ENCODE results near the gene ACMSD.
A peak's percentile ranks its signal among the peaks of the same experiment; 100 is the strongest.

ACMSD gene

DNA sequence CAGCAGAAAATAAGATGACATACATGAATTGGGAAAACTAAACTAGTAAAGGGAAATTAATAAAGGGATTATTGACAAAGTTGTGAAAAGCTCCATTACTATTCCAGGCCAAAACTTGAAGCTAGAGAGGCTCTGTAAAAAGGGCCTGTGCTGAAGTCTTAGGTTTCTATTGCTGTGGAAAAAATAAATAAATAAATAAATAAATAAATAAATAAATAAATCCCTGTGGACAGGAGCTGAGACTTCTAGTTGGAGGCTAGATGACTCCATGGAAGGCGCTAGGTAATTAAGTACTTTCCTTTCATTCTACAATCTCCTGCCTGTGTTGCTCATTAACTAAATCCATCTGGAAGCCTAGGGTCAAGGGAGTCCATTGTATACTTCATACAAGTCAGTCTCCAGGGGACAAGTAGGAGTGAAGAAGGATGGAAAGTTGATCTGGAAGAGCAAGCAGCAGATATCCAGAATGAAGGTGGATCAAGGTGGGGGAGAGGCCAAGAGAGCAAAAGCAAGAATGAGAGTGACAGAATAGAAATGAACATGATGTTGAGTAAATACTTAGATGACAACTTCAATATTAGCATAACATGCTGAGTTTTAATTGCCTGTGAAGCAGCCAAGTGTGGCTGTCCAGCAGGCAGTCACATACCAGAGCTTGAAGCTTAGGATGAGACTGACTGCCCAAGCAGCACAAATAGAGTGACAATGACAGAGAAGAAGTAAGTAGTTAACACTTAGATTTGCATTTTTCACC, 54.0 kb downstream of the ACMSD start:
- H4K20me1 ChIP-seq (ENCODE audit: insufficient read depth, low read length): no peaks in the 10 kb centered on the region
- no peak overlapping the region for H3K4me2 ChIP-seq (ENCODE audit: low read depth, low read length)
- H3K4me1 ChIP-seq (ENCODE audit: low read length): no peaks in the 10 kb centered on the region
- no peaks in the 10 kb centered on the region for H3K9me3 ChIP-seq (replicated peaks; ENCODE audit: insufficient read depth, low read length)
- H3K9ac ChIP-seq (ENCODE audit: low read length): no peak overlapping the region
- no peaks in the 10 kb centered on the region for H3K79me2 ChIP-seq (ENCODE audit: low read length)
- H2AFZ ChIP-seq (ENCODE audit: low read length): no peak overlapping the region
- TF ChIP-seq EZH2phosphoT487 (IDR thresholded peaks at IDR 0.05; ENCODE audit: low read length): no peak
- TF ChIP-seq, protein P1, sequence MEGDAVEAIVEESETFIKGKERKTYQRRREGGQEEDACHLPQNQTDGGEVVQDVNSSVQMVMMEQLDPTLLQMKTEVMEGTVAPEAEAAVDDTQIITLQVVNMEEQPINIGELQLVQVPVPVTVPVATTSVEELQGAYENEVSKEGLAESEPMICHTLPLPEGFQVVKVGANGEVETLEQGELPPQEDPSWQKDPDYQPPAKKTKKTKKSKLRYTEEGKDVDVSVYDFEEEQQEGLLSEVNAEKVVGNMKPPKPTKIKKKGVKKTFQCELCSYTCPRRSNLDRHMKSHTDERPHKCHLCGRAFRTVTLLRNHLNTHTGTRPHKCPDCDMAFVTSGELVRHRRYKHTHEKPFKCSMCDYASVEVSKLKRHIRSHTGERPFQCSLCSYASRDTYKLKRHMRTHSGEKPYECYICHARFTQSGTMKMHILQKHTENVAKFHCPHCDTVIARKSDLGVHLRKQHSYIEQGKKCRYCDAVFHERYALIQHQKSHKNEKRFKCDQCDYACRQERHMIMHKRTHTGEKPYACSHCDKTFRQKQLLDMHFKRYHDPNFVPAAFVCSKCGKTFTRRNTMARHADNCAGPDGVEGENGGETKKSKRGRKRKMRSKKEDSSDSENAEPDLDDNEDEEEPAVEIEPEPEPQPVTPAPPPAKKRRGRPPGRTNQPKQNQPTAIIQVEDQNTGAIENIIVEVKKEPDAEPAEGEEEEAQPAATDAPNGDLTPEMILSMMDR (IDR thresholded peaks at IDR 0.05; ENCODE audit: low read length): no peak
- TF ChIP-seq EZH2 (optimal IDR thresholded peaks at IDR 0.05; ENCODE audit: low read depth, low read length): no peak
- no peaks in the 10 kb centered on the region for H3F3A ChIP-seq (ENCODE audit: insufficient read depth, low read length)
- DNase-seq: no peak
- H3K36me3 ChIP-seq (replicated peaks; ENCODE audit: insufficient read depth, low read length): no peaks in the 10 kb centered on the region
- H3K9me2 ChIP-seq (replicated peaks; ENCODE audit: insufficient read depth, low read length): no peaks in the 10 kb centered on the region
- H3K4me3 ChIP-seq (ENCODE audit: low read length): no peak overlapping the region
- no peaks in the 10 kb centered on the region for H3K27me3 ChIP-seq (replicated peaks; ENCODE audit: insufficient read depth, low read length)
- H3K27ac ChIP-seq (ENCODE audit: low read length): no peak overlapping the region

DNA sequence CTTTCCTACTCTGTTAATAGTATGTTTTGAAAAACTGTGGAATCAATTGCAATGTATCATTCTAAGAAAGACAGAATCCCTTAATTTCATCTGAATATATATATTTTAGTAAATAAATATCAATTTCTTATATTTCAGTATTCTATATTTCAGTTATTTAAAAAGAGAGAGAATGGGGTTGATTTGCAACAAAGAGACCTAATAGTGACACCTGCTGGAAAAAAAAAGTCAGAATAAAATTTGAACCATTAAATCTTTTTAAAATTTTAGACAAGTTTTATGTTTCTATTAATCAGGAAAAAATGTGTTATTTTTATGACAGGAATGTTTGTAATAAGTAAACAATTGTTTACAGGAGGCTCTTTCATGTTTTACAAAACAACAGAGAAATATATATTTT, 59.5 kb downstream of the ACMSD start:
- H3K4me1 ChIP-seq (ENCODE audit: low read length): no peaks in the 10 kb centered on the region
- no peaks in the 10 kb centered on the region for H3K9me3 ChIP-seq (replicated peaks; ENCODE audit: insufficient read depth, low read length)
- no peaks in the 10 kb centered on the region for H3K36me3 ChIP-seq (replicated peaks; ENCODE audit: insufficient read depth, low read length)
- H3K4me3 ChIP-seq (ENCODE audit: low read length): no peak overlapping the region
- no peak overlapping the region for H3K9ac ChIP-seq (ENCODE audit: low read length)
- H3K79me2 ChIP-seq (ENCODE audit: low read length): no peaks in the 10 kb centered on the region
- no peak overlapping the region for H2AFZ ChIP-seq (ENCODE audit: low read length)
- H4K20me1 ChIP-seq (ENCODE audit: insufficient read depth, low read length): no peaks in the 10 kb centered on the region
- no peaks in the 10 kb centered on the region for H3K27me3 ChIP-seq (replicated peaks; ENCODE audit: insufficient read depth, low read length)
- no peaks in the 10 kb centered on the region for H3F3A ChIP-seq (ENCODE audit: insufficient read depth, low read length)
- TF ChIP-seq EZH2phosphoT487 (IDR thresholded peaks at IDR 0.05; ENCODE audit: low read length) (no peak), EZH2 (optimal IDR thresholded peaks at IDR 0.05; ENCODE audit: low read depth, low read length) (no peak)
- TF ChIP-seq, protein P1 (IDR thresholded peaks at IDR 0.05; ENCODE audit: low read length): peak; percentile 17; the same call in 1 of the 2 replicates
- peak; percentile 20 for DNase-seq
- H3K27ac ChIP-seq (ENCODE audit: low read length): no peak overlapping the region
- no peak overlapping the region for H3K4me2 ChIP-seq (ENCODE audit: low read depth, low read length)
- H3K9me2 ChIP-seq (replicated peaks; ENCODE audit: insufficient read depth, low read length): no peaks in the 10 kb centered on the region

DNA sequence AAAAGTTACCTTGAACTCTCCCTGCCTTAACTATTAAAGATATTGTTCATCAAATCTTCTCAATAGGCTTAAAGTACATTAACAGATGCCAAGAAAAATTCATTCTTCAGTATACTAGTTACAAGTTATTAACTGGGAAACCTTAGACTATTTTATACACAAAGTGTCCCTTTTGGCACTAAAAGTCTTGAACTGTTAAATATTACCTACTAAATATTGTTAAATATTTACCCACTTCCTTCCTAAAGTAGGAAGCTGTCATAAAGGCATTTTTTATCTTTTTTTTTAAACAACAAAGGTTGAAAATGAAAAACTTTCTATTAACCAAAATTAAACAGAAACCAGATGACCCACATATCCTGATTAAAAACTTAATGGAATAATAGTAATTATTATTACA, 60.8 kb downstream of the ACMSD start:
- H3K9me3 ChIP-seq (replicated peaks; ENCODE audit: insufficient read depth, low read length): no peaks in the 10 kb centered on the region
- no peaks in the 10 kb centered on the region for H3K27me3 ChIP-seq (replicated peaks; ENCODE audit: insufficient read depth, low read length)
- no peaks in the 10 kb centered on the region for H3K4me1 ChIP-seq (ENCODE audit: low read length)
- no peak overlapping the region for H3K4me3 ChIP-seq (ENCODE audit: low read length)
- no peak overlapping the region for H3K9ac ChIP-seq (ENCODE audit: low read length)
- no peak overlapping the region for H2AFZ ChIP-seq (ENCODE audit: low read length)
- no peaks in the 10 kb centered on the region for H3K9me2 ChIP-seq (replicated peaks; ENCODE audit: insufficient read depth, low read length)
- H3K79me2 ChIP-seq (ENCODE audit: low read length): no peaks in the 10 kb centered on the region
- H3K27ac ChIP-seq (ENCODE audit: low read length): no peak overlapping the region
- no peaks in the 10 kb centered on the region for H3F3A ChIP-seq (ENCODE audit: insufficient read depth, low read length)
- DNase-seq: no peak
- H3K4me2 ChIP-seq (ENCODE audit: low read depth, low read length): no peak overlapping the region
- TF ChIP-seq EZH2phosphoT487 (IDR thresholded peaks at IDR 0.05; ENCODE audit: low read length) (no peak), EZH2 (optimal IDR thresholded peaks at IDR 0.05; ENCODE audit: low read depth, low read length) (no peak)
- TF ChIP-seq, protein P1 (IDR thresholded peaks at IDR 0.05; ENCODE audit: low read length): no peak
- H4K20me1 ChIP-seq (ENCODE audit: insufficient read depth, low read length): no peaks in the 10 kb centered on the region
- H3K36me3 ChIP-seq (replicated peaks; ENCODE audit: insufficient read depth, low read length): no peaks in the 10 kb centered on the region
